ENCODE results near the gene PLD5. TPM values are rescaled to one million over a fixed set of nuclear protein-coding genes. Genes with fewer than 3 reads are reported as not detected.

PLD5 gene
- total and polyA plus RNA-seq, 2 of the 13 experiments (the other 11 are each of a cell fraction or from before 2014, with no cell fraction given), result not detected

DNA sequence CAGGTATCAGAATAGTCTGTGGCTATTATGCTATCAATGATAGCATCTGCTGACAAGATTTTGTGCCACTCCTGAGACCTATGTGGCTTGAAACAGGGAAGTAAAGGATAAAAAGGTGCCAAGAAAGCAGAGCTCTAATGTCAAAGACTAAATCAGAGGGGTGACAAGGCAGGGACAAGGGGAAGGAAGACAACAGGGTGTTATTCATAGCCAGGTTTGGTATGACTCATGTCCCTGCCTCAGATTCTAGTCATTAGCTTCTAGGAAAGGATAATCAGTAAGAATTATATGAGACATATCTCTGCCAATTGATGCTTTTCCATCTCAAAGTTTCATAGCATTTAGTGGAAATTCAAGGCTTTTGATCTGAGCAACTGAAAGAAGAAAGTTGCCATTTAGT lies 31.8 kb upstream of the PLD5 start:
- ATAC-seq, result no peak
- Histone ChIP-seq H3K27ac (ENCODE audit: extremely low read length, insufficient read depth, low read length) (no peak overlapping the region), H3K79me2 (ENCODE audit: insufficient read depth, low read length) (no peaks in the 10 kb centered on the region), H3K27me3 (ENCODE audit: control insufficient read depth in 1 of 2, insufficient read depth in 2 of 2, low read length in 2 of 2) (peaks cover 0 to 3% of the 10 kb centered on the region in 2 experiments; a peak in 1 of 5 replicates), H3K4me2 (ENCODE audit: low read depth, low read length) (no peak overlapping the region), H3K9me3 (ENCODE audit: low read length) (no peaks in the 10 kb centered on the region), H3K9ac (ENCODE audit: insufficient read depth, low read depth, low read length) (no peak overlapping the region), H3K4me3 (replicated peaks in 1 of 3; ENCODE audit: insufficient read depth in 1 of 3, low read depth in 2 of 3, low read length in 3 of 3) (no peak overlapping the region), H2AFZ (ENCODE audit: low read length) (no peak overlapping the region), H3K4me1 (ENCODE audit: insufficient read depth, low read length) (no peaks in the 10 kb centered on the region), H4K20me1 (ENCODE audit: insufficient read depth, low read length) (no peaks in the 10 kb centered on the region), H3K36me3 (replicated peaks in 1 of 2; ENCODE audit: control insufficient read depth in 1 of 2, insufficient read depth in 2 of 2, low read length in 2 of 2) (no peaks in the 10 kb centered on the region)
- in situ Hi-C loops (cut with HindIII; ENCODE audit: extremely low pct_ligation_motif_present, low pct_unique_long_range_greater_than_20kb), result no loop called here
- TF ChIP-seq ZNF335 (CRISPR knock-in tag; IDR thresholded peaks at IDR 0.05) (no peak), ARNT (IDR thresholded peaks at IDR 0.05) (no peak), ZSCAN9 (CRISPR knock-in tag; IDR thresholded peaks at IDR 0.05; ENCODE audit: borderline replicate concordance) (no peak), ZNF776 (CRISPR knock-in tag; IDR thresholded peaks at IDR 0.05) (no peak)
- TF ChIP-seq, protein P1, sequence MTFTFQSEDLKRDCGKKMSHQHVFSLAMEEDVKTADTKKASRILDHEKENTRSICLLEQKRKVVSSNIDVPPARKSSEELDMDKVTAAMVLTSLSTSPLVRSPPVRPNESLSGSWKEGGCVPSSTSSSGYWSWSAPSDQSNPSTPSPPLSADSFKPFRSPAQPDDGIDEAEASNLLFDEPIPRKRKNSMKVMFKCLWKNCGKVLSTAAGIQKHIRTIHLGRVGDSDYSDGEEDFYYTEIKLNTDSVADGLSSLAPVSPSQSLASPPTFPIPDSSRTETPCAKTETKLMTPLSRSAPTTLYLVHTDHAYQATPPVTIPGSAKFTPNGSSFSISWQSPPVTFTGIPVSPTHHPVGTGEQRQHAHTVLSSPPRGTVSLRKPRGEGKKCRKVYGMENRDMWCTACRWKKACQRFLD (CRISPR knock-in tag; IDR thresholded peaks at IDR 0.05; ENCODE audit: borderline replicate concordance), result no peak
- POLR2A ChIA-PET, result no interaction called here
- CTCF ChIA-PET (ENCODE audit: low intra/inter-chr PET ratio, low total read pairs), result no interaction called here
- no peak for FAIRE-seq
- intact Hi-C loops (cut with micrococcal nuclease; ENCODE audit: unreplicated experiment), result no loop called here
- DNase-seq (ENCODE audit: low spot score), result no peak
- BruUV-seq (replicated peaks), result no TSS peak

DNA sequence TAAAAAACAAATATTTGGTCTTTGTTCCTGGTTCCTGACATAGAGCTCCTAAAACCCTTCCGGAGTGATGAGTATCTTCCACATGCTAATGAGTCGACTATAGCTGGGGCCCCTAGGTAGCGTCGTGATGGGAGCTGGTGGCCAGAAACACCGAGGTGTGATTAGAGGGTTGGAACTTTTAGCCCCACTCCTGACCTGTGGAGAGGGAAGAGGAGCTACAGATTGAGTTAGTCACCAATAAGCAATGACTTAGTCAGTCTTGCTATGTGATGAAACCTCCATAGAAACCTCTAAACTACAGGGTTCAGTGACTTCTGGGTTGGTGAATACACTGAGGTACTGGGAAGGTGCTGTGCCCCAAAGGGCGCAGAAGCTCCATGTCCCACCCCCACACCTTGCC lies 30.1 kb upstream of the PLD5 start:
- ATAC-seq, result no peak
- no peak overlapping the region for H3K4me3 ChIP-seq (replicated peaks in 1 of 3; ENCODE audit: insufficient read depth in 1 of 3, low read depth in 2 of 3, low read length in 3 of 3)
- FAIRE-seq, result no peak
- no peak for DNase-seq (ENCODE audit: low spot score)
- no peak overlapping the region for H3K4me2 ChIP-seq (ENCODE audit: low read depth, low read length)
- H2AFZ ChIP-seq (ENCODE audit: low read length), result no peak overlapping the region
- CTCF ChIA-PET (ENCODE audit: low intra/inter-chr PET ratio, low total read pairs), result no interaction called here
- no peak overlapping the region for H3K9ac ChIP-seq (ENCODE audit: insufficient read depth, low read depth, low read length)
- H3K4me1 ChIP-seq (ENCODE audit: insufficient read depth, low read length), result no peaks in the 10 kb centered on the region
- no peaks in the 10 kb centered on the region for H3K79me2 ChIP-seq (ENCODE audit: insufficient read depth, low read length)
- intact Hi-C loops (cut with micrococcal nuclease; ENCODE audit: unreplicated experiment), result no loop called here
- no peaks in the 10 kb centered on the region for H3K36me3 ChIP-seq (replicated peaks in 1 of 2; ENCODE audit: control insufficient read depth in 1 of 2, insufficient read depth in 2 of 2, low read length in 2 of 2)
- H4K20me1 ChIP-seq (ENCODE audit: insufficient read depth, low read length), result no peaks in the 10 kb centered on the region
- in situ Hi-C loops (cut with HindIII; ENCODE audit: extremely low pct_ligation_motif_present, low pct_unique_long_range_greater_than_20kb), result no loop called here
- peaks cover 0 to 3% of the 10 kb centered on the region in 2 experiments; a peak in 1 of 5 replicates for H3K27me3 ChIP-seq (ENCODE audit: control insufficient read depth in 1 of 2, insufficient read depth in 2 of 2, low read length in 2 of 2)
- BruUV-seq (replicated peaks), result no TSS peak
- 3% methylated on average over 6 of the region's 6 CpGs for WGBS (ENCODE audit: low lambda C conversion rate)
- H3K9me3 ChIP-seq (ENCODE audit: low read length), result no peaks in the 10 kb centered on the region
- H3K27ac ChIP-seq (ENCODE audit: extremely low read length, insufficient read depth, low read length), result no peak overlapping the region
- POLR2A ChIA-PET, result no interaction called here
- TF ChIP-seq ZNF335 (CRISPR knock-in tag; IDR thresholded peaks at IDR 0.05) (no peak), CCAR2 (optimal IDR thresholded peaks at IDR 0.05; ENCODE audit: low read depth, low read length) (no peak), AKAP8 (CRISPR knock-in tag; IDR thresholded peaks at IDR 0.05) (no peak), ZNF33A (CRISPR knock-in tag; IDR thresholded peaks at IDR 0.05; ENCODE audit: borderline replicate concordance) (no peak), CENPX (CRISPR knock-in tag; IDR thresholded peaks at IDR 0.05) (no peak), RFX5 (IDR thresholded peaks at IDR 0.05; ENCODE audit: low read depth, low read length) (no peak)
- TF ChIP-seq, protein P2, sequence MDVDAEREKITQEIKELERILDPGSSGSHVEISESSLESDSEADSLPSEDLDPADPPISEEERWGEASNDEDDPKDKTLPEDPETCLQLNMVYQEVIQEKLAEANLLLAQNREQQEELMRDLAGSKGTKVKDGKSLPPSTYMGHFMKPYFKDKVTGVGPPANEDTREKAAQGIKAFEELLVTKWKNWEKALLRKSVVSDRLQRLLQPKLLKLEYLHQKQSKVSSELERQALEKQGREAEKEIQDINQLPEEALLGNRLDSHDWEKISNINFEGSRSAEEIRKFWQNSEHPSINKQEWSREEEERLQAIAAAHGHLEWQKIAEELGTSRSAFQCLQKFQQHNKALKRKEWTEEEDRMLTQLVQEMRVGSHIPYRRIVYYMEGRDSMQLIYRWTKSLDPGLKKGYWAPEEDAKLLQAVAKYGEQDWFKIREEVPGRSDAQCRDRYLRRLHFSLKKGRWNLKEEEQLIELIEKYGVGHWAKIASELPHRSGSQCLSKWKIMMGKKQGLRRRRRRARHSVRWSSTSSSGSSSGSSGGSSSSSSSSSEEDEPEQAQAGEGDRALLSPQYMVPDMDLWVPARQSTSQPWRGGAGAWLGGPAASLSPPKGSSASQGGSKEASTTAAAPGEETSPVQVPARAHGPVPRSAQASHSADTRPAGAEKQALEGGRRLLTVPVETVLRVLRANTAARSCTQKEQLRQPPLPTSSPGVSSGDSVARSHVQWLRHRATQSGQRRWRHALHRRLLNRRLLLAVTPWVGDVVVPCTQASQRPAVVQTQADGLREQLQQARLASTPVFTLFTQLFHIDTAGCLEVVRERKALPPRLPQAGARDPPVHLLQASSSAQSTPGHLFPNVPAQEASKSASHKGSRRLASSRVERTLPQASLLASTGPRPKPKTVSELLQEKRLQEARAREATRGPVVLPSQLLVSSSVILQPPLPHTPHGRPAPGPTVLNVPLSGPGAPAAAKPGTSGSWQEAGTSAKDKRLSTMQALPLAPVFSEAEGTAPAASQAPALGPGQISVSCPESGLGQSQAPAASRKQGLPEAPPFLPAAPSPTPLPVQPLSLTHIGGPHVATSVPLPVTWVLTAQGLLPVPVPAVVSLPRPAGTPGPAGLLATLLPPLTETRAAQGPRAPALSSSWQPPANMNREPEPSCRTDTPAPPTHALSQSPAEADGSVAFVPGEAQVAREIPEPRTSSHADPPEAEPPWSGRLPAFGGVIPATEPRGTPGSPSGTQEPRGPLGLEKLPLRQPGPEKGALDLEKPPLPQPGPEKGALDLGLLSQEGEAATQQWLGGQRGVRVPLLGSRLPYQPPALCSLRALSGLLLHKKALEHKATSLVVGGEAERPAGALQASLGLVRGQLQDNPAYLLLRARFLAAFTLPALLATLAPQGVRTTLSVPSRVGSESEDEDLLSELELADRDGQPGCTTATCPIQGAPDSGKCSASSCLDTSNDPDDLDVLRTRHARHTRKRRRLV (CRISPR knock-in tag; IDR thresholded peaks at IDR 0.05), result no peak
